Measurements from ENCODE around the gene MAF. TPM values are rescaled to one million over a fixed set of nuclear protein-coding genes. Genes with fewer than 3 reads are reported as not detected.
A peak's percentile ranks its signal among the peaks of the same experiment; 100 is the strongest.

MAF gene
- total RNA-seq, 4 donors from 2014 or later: 24.8 to 52.0 (median 33.6) TPM

- Histone ChIP-seq H3K4me3 (peak overlapping the region; percentile 48 to 74), H3K36me3 (no peaks in the 10 kb centered on the region), H3K27ac (peak overlapping the region in 3 of 4 donors; percentile 46 to 91 (median 81)), H3K4me1 (peaks cover 0 to 12% (median 0%) of the 10 kb centered on the region in 3 donors), H3K9me3 (no peaks in the 10 kb centered on the region), H3K27me3 (peaks cover 7% of the 10 kb centered on the region)
- 60 to 73% methylated on average over 3 to 7 of the region's 7 CpGs for WGBS, 2 donors (ENCODE audit: low coverage in 1 of 2)
- TF ChIP-seq POLR2A (IDR thresholded peaks at IDR 0.05): no peak
- no peak for TF ChIP-seq CTCF (IDR thresholded peaks at IDR 0.05)
- TF ChIP-seq POLR2AphosphoS5 (IDR thresholded peaks at IDR 0.05): no peak
- no peak for TF ChIP-seq EP300 (IDR thresholded peaks at IDR 0.05)
- no peak for ATAC-seq
Observed at GRCh38 chr16:79595931-79596450, 4.5 kb downstream of the MAF start.

GRCh38 chr16:79595231-79595641, 5.3 kb downstream of the MAF start:
- H3K27me3 ChIP-seq: peaks cover 14% of the 10 kb centered on the region
- peak overlapping the region in 3 of 4 donors; percentile 46 to 91 (median 81) for H3K27ac ChIP-seq
- no peaks in the 10 kb centered on the region for H3K36me3 ChIP-seq
- H3K4me1 ChIP-seq: peaks cover 0 to 10% (median 0%) of the 10 kb centered on the region in 3 donors
- 39 to 55% methylated on average over 5 of the region's 5 CpGs for WGBS, 2 donors (ENCODE audit: low coverage in 1 of 2)
- peak overlapping the region in 1 of 2 donors; percentile 74 for H3K4me3 ChIP-seq
- ATAC-seq: no peak
- TF ChIP-seq POLR2AphosphoS5 (IDR thresholded peaks at IDR 0.05) (peak; percentile 42), CTCF (IDR thresholded peaks at IDR 0.05) (no peak)
- no peaks in the 10 kb centered on the region for H3K9me3 ChIP-seq

- TF ChIP-seq POLR2AphosphoS5 (IDR thresholded peaks at IDR 0.05): no peak
- no peak for TF ChIP-seq POLR2A (IDR thresholded peaks at IDR 0.05)
- TF ChIP-seq CTCF (IDR thresholded peaks at IDR 0.05): no peak
- no peak for TF ChIP-seq EP300 (IDR thresholded peaks at IDR 0.05)
- H3K36me3 ChIP-seq: no peaks in the 10 kb centered on the region
- H3K9me3 ChIP-seq: no peaks in the 10 kb centered on the region
- H3K27ac ChIP-seq: peak overlapping the region in 2 of 4 donors; percentile 50 to 66
- peaks cover 0 to 21% (median 0%) of the 10 kb centered on the region in 3 donors for H3K4me1 ChIP-seq
- no peak for ATAC-seq
- H3K27me3 ChIP-seq: peaks cover 24% of the 10 kb centered on the region
- 66 to 71% methylated on average over 8 of the region's 8 CpGs for WGBS, 2 donors (ENCODE audit: low coverage in 1 of 2)
- H3K4me3 ChIP-seq: peak overlapping the region in 1 of 2 donors; percentile 74
Observed at GRCh38 chr16:79593754-79594153, 6.8 kb downstream of the MAF start.

GRCh38 chr16:79593074-79593531, 7.4 kb downstream of the MAF start:
- H3K27ac ChIP-seq: peak overlapping the region in 3 of 4 donors; percentile 50 to 66 (median 55)
- H3K36me3 ChIP-seq: no peaks in the 10 kb centered on the region
- H3K27me3 ChIP-seq: peaks cover 26% of the 10 kb centered on the region
- TF ChIP-seq CTCF (IDR thresholded peaks at IDR 0.05) (no peak), POLR2A (IDR thresholded peaks at IDR 0.05) (no peak), EP300 (IDR thresholded peaks at IDR 0.05) (no peak), POLR2AphosphoS5 (IDR thresholded peaks at IDR 0.05) (no peak)
- no peak overlapping the region for H3K4me3 ChIP-seq
- peaks cover 0 to 16% (median 0%) of the 10 kb centered on the region in 3 donors for H3K4me1 ChIP-seq
- 69 to 90% methylated on average over 7 of the region's 7 CpGs for WGBS, 2 donors (ENCODE audit: low coverage in 1 of 2)
- H3K9me3 ChIP-seq: no peaks in the 10 kb centered on the region
- ATAC-seq: peak; percentile 46

- Histone ChIP-seq H3K4me3 (no peak overlapping the region), H3K27me3 (peaks cover 31% of the 10 kb centered on the region), H3K9me3 (no peaks in the 10 kb centered on the region), H3K36me3 (no peaks in the 10 kb centered on the region), H3K27ac (peak overlapping the region in 2 of 4 donors; percentile 50 to 66), H3K4me1 (peaks cover 0 to 16% (median 0%) of the 10 kb centered on the region in 3 donors)
- WGBS, 2 donors (ENCODE audit: low coverage in 1 of 2): 92 to 100% methylated on average over 1 to 2 of the region's 4 CpGs
- TF ChIP-seq POLR2AphosphoS5 (IDR thresholded peaks at IDR 0.05) (no peak), CTCF (IDR thresholded peaks at IDR 0.05) (no peak), EP300 (IDR thresholded peaks at IDR 0.05) (no peak)
- ATAC-seq: no peak
Observed at GRCh38 chr16:79592186-79592585, 8.4 kb downstream of the MAF start.

Measured in gastroesophageal sphincter (tissue), 4 donors.